ENCODE data around the gene TAS1R2.
A peak's percentile ranks its signal among the peaks of the same experiment; 100 is the strongest.
"Not testable (repeated sequence)": the region's sequence is repeated elsewhere in the genome, so short reads cannot be mapped to it uniquely, and the experiment has no call there.

The TAS1R2 gene

GRCh38 chr1:18868354-18868753 is 8.9 kb upstream of the TAS1R2 start:
- DNase-seq: no peak

- DNase-seq: no peak
Observed at GRCh38 chr1:18866846-18867245, 7.4 kb upstream of the TAS1R2 start.

- no peak for DNase-seq
Observed at GRCh38 chr1:18866314-18866713, 6.9 kb upstream of the TAS1R2 start.

GRCh38 chr1:18865176-18865575 is 5.7 kb upstream of the TAS1R2 start:
- DNase-seq: no peak

- no peak for DNase-seq
Observed at GRCh38 chr1:18861590-18861989, 2.1 kb upstream of the TAS1R2 start.

GRCh38 chr1:18861082-18861481 is 1.6 kb upstream of the TAS1R2 start:
- peak; percentile 38 for DNase-seq

GRCh38 chr1:18858070-18858688 is 1.3 kb downstream of the TAS1R2 start:
- DNase-seq: no peak

GRCh38 chr1:18856435-18856834 is 3.0 kb downstream of the TAS1R2 start:
- no peak for DNase-seq

- DNase-seq: no peak
Observed at GRCh38 chr1:18855573-18855972, 3.9 kb downstream of the TAS1R2 start.

GRCh38 chr1:18854331-18855025 is 5.0 kb downstream of the TAS1R2 start:
- DNase-seq: peak; percentile 45

GRCh38 chr1:18852501-18852900 is 7.0 kb downstream of the TAS1R2 start:
- DNase-seq: peak; percentile 24

GRCh38 chr1:18849261-18849711 is 10.2 kb downstream of the TAS1R2 start:
- DNase-seq: no peak

- not testable (repeated sequence) for DNase-seq
Observed at GRCh38 chr1:18847723-18848122, 11.7 kb downstream of the TAS1R2 start.

- DNase-seq: no peak
Observed at GRCh38 chr1:18840145-18840544, 19.3 kb downstream of the TAS1R2 start.

- no peak for DNase-seq
Observed at GRCh38 chr1:18836654-18837053, 22.8 kb downstream of the TAS1R2 start.

- not testable (repeated sequence) for DNase-seq
Observed at GRCh38 chr1:18832319-18832718, 27.1 kb downstream of the TAS1R2 start.

GRCh38 chr1:18831656-18832055 is 27.8 kb downstream of the TAS1R2 start:
- no peak for DNase-seq

GRCh38 chr1:18830596-18830995 is 28.9 kb downstream of the TAS1R2 start:
- DNase-seq: no peak

- no peak for DNase-seq
Observed at GRCh38 chr1:18829671-18830070, 29.8 kb downstream of the TAS1R2 start.

- no peak for DNase-seq
Observed at GRCh38 chr1:18828224-18828623, 31.2 kb downstream of the TAS1R2 start.

GRCh38 chr1:18823438-18823837 is 36.0 kb downstream of the TAS1R2 start:
- no peak for DNase-seq

- peak; percentile 82 for DNase-seq
Observed at GRCh38 chr1:18820791-18821641, 38.4 kb downstream of the TAS1R2 start.

- DNase-seq: no peak
Observed at GRCh38 chr1:18819986-18820790, 39.3 kb downstream of the TAS1R2 start.
